Frontal cortex (tissue), 4 donors: ENCODE data around the gene AGTR1. TPM values are rescaled to one million over a fixed set of nuclear protein-coding genes. Genes with fewer than 3 reads are reported as not detected.
A peak's percentile ranks its signal among the peaks of the same experiment; 100 is the strongest.
"Not testable (repeated sequence)": the region's sequence is repeated elsewhere in the genome, so short reads cannot be mapped to it uniquely, and the experiment has no call there.

Experiments
- DNase-seq, 2 donors: peaks; one replicate each; pipeline ENCODE4 v3.0.0; 2012; ENCODE audit warnings: low spot score in 2 of 2
- FAIRE-seq: peaks from 2 replicates; lab custom pipeline; 2012; peaks lifted over from hg19 to GRCh38; lab: Jason Lieb, UNC
- total RNA-seq: library from RNA; depleted of rRNA; stranded (reverse); fragments of >200 nt; gene quantifications from one replicate; pipeline ENCODE4 v1.2.3, GENCODE V29; 2014
- donor health status: control.
- donor health status: control.
- donor health status: control.

Gene AGTR1
- total RNA-seq, 1 donor from 2014 or later = 0.41 TPM

GRCh38 chr3:148717885-148718561, 20.3 kb downstream of the AGTR1 start:
- FAIRE-seq (no peak), DNase-seq (no peak)

GRCh38 chr3:148718982-148719862, 21.5 kb downstream of the AGTR1 start:
- no peak for DNase-seq
- no peak for FAIRE-seq

GRCh38 chr3:148720873-148721272, 23.2 kb downstream of the AGTR1 start:
- DNase-seq (no peak), FAIRE-seq (no peak)

- no peak for FAIRE-seq
Observed at GRCh38 chr3:148723631-148724030, 25.9 kb downstream of the AGTR1 start.

GRCh38 chr3:148727231-148727630, 29.5 kb downstream of the AGTR1 start:
- DNase-seq = peak; percentile 20 to 28
- FAIRE-seq = no peak

More at GRCh38 chr3:148723631-148724030, 25.9 kb downstream of the AGTR1 start:
- no peak for DNase-seq

GRCh38 chr3:148728753-148729152, 31.1 kb downstream of the AGTR1 start:
- DNase-seq (no peak), FAIRE-seq (no peak)

GRCh38 chr3:148729476-148730055, 31.9 kb downstream of the AGTR1 start:
- DNase-seq (no peak), FAIRE-seq (no peak)

GRCh38 chr3:148730676-148731075, 33.0 kb downstream of the AGTR1 start:
- FAIRE-seq (no peak), DNase-seq (no peak)

GRCh38 chr3:148735597-148735996, 37.9 kb downstream of the AGTR1 start:
- no peak for DNase-seq
- FAIRE-seq = no peak

- FAIRE-seq (no peak), DNase-seq (no peak)
Observed at GRCh38 chr3:148736086-148736485, 38.4 kb downstream of the AGTR1 start.

GRCh38 chr3:148737104-148737530, 39.4 kb downstream of the AGTR1 start:
- FAIRE-seq = no peak
- DNase-seq = no peak

GRCh38 chr3:148739720-148740119, 42.0 kb downstream of the AGTR1 start:
- DNase-seq (no peak), FAIRE-seq (no peak)

- DNase-seq (no peak), FAIRE-seq (no peak)
Observed at GRCh38 chr3:148740291-148740690, 42.6 kb downstream of the AGTR1 start.

GRCh38 chr3:148741219-148741618, 43.5 kb downstream of the AGTR1 start:
- DNase-seq (no peak), FAIRE-seq (no peak)

- no peak for DNase-seq
- FAIRE-seq = no peak
Observed at GRCh38 chr3:148742118-148742517, 44.4 kb downstream of the AGTR1 start.

- FAIRE-seq = no peak
Observed at GRCh38 chr3:148746053-148746452, 48.4 kb downstream of the AGTR1 start.

GRCh38 chr3:148748283-148748682, 50.6 kb downstream of the AGTR1 start:
- DNase-seq (no peak), FAIRE-seq (no peak)

More at GRCh38 chr3:148746053-148746452, 48.4 kb downstream of the AGTR1 start:
- no peak for DNase-seq

- FAIRE-seq (no peak), DNase-seq (no peak)
Observed at GRCh38 chr3:148750296-148750695, 52.6 kb downstream of the AGTR1 start.

GRCh38 chr3:148751461-148751860, 53.8 kb downstream of the AGTR1 start:
- DNase-seq (no peak), FAIRE-seq (no peak)

GRCh38 chr3:148753385-148753784, 55.7 kb downstream of the AGTR1 start:
- FAIRE-seq, DNase-seq: not testable (repeated sequence)

- FAIRE-seq (no peak), DNase-seq (no peak)
Observed at GRCh38 chr3:148755570-148755969, 57.9 kb downstream of the AGTR1 start.
